Inferior parietal cortex (tissue), 1 donor: ENCODE results near the gene AKIP1.
"Not testable (repeated sequence)": the region's sequence is repeated elsewhere in the genome, so short reads cannot be mapped to it uniquely, and the experiment has no call there.

ENCODE experiments used
- DNase-seq: peaks from one replicate; pipeline ENCODE4 v3.0.0-alpha.2; 2016; ENCODE audit errors: extremely low spot score

The AKIP1 gene

GRCh38 chr11:8917157-8917825, 6.3 kb downstream of the AKIP1 start:
- no peak for DNase-seq

DNA sequence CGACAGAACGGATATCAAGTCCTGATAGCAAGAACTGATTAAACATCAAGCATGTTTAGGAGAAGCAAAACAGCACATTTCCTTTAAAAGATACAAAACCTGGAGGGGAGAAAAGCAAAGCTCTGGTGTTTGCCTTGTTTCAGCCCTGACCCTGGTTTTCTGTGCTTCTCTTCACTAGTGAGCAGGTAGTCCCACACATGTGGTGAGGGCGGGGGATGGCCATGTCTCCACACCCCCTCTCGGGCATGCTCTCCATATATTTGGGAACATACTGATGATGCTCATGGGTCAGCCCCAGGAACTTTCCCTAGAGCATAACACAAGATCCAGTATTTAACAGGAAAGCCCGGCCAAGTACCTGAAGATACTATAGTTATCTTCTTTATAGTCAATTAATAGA, 11.7 kb downstream of the AKIP1 start:
- no peak for DNase-seq

- no peak for DNase-seq
Observed at GRCh38 chr11:8925711-8926110, 14.7 kb downstream of the AKIP1 start.

- DNase-seq, result no peak
Observed at GRCh38 chr11:8926236-8926635, 15.2 kb downstream of the AKIP1 start.

- DNase-seq, result no peak
Observed at GRCh38 chr11:8927233-8927632, 16.2 kb downstream of the AKIP1 start.

DNA sequence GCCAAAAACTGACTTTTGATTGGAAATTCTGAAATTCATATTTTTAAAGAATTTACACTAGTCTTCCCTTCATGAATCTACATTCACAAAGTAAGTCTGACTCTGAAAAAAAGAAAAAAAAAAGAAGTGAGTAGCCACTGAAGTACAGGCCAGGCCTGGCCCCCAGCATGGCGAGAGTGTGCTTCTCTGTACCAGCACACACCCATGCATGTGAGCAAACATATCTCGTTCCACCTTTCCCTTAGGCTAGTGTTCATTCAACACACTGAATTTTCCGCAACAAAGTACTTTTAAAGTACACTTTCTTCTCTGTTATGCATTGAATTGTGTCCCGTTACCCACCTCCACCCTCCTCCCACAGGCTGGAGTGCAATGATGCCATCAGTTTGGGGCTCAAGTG, 17.2 kb downstream of the AKIP1 start:
- DNase-seq, result no peak

DNA sequence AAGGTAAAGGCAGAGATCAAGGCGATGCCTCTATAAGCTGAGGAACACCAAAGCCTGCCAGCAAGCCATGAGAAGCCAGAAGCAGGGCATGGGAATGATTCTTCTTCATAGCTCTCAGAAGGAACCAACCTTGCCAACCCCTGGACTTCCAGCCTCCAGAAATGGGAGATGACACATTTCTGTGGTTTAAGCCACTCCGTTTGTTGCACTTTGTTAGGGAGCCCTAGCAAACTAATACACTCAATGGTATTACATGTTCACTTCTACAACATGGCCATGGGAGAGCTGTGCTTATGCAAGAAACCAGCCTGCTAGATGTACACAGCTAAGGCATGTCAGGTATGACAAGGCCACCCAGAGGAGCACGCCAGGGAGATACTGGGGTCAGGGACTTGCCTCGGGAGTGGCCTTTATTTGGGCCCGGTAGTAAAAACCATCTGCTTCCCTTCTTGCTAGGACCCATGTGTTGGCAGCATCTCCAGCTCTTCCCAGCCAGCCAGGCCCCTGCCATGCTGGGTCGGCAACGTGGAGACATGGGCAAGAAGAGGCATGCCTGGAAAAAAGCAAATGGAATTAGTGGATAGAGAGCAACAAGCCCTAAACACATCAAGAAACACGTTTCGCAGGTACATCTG, 18.1 kb downstream of the AKIP1 start:
- no peak for DNase-seq

- DNase-seq, result no peak
Observed at GRCh38 chr11:8930456-8931175, 19.6 kb downstream of the AKIP1 start.

GRCh38 chr11:8932564-8933180, 21.7 kb downstream of the AKIP1 start, which contains the start of gene C11orf16:
Gene C11orf16, minus strand, starts transcription at chr11:8932947. Its CDS starts 639 bp downstream, at chr11:8932308.
- DNase-seq, result no peak

GRCh38 chr11:8933931-8934330, 22.9 kb downstream of the AKIP1 start:
- no peak for DNase-seq

- DNase-seq, result no peak
Observed at GRCh38 chr11:8934742-8935488, 23.9 kb downstream of the AKIP1 start.

DNA sequence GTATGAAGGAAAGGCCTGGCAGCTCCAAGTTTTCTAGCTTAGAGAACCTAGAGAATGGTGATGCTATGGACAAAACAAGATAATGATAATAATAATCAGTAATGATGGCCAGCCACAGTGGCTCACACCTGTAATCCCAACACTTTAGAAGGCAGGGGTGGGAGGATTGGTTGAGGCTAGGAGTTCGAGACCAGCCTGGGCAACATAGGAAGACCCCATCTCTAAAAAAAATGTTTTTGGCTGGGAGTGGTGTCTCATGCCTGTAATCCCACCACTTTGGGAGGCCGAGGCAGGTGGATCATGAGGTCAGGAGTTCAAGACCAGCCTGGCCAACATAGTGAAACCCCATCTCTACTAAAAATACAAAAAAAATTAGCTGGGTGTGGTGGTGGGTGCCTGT, 24.8 kb downstream of the AKIP1 start:
- DNase-seq, result not testable (repeated sequence)

- DNase-seq, result no peak
Observed at GRCh38 chr11:8937159-8937558, 26.2 kb downstream of the AKIP1 start.

DNA sequence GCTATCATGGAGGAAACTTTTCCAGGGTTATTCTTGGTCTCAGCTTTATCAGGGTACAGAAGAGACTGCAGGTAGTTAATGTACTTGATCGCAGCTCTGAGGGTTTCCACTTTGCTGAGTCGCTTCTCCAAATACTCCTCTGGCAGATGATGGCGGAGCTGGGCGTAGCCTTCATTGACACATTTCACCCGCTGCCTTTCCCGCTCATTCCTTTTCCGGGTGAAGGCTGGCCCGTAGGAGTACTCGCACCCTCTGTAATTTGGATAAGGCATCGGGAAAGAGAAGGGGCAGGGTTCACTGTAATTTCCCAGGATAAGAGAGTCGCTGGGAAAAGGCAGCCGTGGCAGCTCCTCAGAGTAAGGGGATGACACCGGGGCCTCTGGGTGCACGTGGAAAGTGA, 26.7 kb downstream of the AKIP1 start:
- DNase-seq, result no peak

DNA sequence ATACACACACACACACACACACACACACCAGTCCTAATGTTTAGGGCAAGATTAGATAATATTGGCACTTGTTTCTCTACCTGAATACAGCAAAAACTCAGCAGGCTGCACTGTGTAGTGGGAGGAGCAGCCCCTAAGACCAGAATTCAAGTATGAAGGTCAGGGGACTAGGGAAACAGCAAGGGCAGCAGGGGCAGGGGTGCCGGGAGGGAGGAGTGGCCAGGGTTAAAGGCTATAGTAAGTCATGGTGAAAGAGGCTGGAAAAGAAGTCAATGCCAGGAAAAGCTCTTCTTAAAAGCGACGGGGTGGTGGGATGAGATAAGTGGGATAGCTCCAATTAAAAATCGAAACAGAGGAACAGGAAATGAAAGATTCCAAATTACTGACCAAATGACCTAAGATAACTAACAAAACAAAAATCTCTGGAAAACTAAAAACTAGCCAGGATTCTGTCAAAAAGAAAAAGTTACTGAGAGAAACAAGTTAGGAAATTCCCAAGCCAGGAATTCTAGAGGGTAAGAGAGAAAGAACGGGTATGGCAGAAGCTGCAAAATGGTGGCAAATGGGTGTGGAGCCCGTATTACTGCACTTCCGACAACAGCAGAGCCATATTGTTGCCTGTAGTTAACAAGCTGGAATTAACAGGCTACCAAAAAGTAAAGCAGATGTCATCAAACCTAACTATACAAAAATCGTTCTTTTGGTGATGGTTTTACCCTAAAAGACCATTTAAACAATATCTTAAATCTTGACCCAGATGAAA, 30.5 kb downstream of the AKIP1 start:
- no peak for DNase-seq

GRCh38 chr11:8942518-8943066, 31.6 kb downstream of the AKIP1 start, which contains the start of gene ASCL3:
Gene ASCL3, minus strand, starts transcription at chr11:8943016. Its CDS starts 4,855 bp downstream, at chr11:8938161.
- DNase-seq, result no peak

GRCh38 chr11:8947230-8947943, 36.4 kb downstream of the AKIP1 start:
- DNase-seq, result no peak

GRCh38 chr11:8948886-8949285, 37.9 kb downstream of the AKIP1 start:
- DNase-seq, result no peak

DNA sequence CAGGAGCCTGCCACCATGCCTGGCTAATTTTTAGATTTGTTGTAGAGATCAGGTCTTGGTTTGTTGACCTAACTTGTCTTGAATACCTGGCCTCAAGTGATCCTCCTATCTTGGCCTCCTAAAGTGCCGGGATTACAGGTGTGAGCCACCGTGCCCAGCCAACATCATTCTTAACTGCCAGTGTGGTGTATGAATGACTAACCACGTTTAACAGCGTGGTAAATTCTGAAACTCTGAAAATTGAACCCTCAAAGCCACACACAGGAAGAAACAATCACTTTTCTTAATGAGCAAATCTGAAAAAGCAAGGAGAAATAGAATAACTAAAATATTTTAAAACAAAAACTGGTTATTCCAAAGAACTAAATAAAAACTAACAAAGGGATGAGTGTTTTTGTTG, 45.9 kb downstream of the AKIP1 start:
- no peak for DNase-seq
